HG03439 (cell line): ENCODE measurements around the gene TMEM245.

Experiments
- ATAC-seq: cut with Tn5 transposase; IDR thresholded peaks from one replicate; pipeline ENCODE4 v1.9.1; 2021; ENCODE audit warnings: mild to moderate bottlenecking, moderate library complexity; ENCODE audit not compliant: unreplicated experiment

TMEM245 gene

GRCh38 chr9:109107402-109108240 lies 12.1 kb downstream of the TMEM245 start:
- ATAC-seq, result no peak

DNA sequence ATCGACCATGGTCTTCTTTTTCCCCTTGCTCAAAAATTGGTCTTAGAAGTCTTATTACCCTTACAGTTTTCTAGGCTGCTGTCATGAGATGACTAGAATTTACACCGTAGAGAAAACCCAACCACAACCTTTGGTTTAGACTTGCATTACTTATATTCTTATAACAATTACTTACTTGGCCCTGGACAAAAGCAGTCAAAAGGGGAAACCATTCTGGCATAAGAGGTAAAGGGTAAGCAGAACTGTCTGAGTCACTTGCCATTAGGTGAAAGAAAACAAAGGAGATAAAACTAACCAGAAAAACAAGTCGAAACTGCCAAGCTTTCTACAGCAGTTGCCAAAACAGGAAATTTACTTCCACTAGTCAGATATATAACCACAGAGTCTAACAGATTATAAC lies 17.9 kb downstream of the TMEM245 start:
- peak; percentile 77 for ATAC-seq

GRCh38 chr9:109101202-109101595 lies 18.5 kb downstream of the TMEM245 start:
- ATAC-seq, result no peak

GRCh38 chr9:109100543-109101201 lies 19.1 kb downstream of the TMEM245 start:
- ATAC-seq, result no peak

GRCh38 chr9:109098960-109099308 lies 20.8 kb downstream of the TMEM245 start:
- ATAC-seq, result no peak

DNA sequence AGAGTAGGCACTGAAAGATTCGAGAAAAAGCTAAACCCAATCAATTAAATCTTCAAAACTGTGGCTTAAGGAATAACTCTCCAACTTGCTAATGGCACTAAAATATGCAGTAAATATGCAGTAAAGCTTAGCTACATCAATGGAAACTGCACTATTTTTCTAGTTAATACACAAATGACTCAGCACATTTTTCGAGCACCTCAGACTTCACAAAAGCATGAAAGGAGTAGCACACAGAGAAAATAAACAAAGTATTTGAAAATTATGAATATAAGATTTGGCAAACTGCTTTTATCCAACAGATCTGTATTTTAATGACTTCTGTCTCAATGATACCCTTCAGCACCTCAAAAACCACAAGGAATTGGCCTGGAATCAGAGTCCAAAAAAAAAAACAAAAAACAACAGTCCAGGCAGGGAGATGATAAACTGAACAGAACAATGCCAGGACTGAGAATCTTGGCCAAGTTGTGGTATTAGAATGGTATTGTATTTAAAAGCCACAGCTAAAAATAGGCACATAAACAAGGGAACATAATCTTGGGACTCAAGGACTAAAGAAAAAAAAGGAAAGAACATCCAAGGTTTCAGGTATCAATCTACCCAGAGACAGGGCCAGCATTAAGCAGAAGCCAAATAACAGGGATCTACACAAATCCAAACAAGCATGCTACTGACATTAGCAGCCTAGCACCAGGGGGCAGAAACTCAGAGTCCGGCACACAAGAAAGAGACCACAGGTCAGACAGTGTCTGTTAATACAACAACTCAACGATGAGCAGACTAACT lies 21.4 kb downstream of the TMEM245 start:
- peak; percentile 38 for ATAC-seq

DNA sequence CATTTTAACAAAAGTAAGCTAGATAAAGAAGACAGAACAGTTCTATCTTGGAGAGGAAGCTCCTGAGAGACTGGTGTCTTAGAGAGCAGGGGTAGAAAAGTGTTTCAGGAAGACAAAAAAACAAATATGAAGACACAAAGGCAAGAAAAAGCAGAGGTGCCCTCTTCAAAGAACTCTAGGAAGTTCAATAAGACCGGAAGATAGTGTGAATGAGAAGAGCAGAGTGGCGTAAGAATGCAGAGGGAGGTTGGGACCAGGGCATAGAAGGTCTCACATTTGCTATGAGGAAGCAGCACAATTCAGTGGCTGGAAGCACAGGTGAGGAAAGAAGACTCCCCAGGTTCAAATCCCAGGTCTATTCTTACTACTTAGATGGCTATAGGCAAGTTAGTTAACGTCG lies 22.6 kb downstream of the TMEM245 start:
- no peak for ATAC-seq

DNA sequence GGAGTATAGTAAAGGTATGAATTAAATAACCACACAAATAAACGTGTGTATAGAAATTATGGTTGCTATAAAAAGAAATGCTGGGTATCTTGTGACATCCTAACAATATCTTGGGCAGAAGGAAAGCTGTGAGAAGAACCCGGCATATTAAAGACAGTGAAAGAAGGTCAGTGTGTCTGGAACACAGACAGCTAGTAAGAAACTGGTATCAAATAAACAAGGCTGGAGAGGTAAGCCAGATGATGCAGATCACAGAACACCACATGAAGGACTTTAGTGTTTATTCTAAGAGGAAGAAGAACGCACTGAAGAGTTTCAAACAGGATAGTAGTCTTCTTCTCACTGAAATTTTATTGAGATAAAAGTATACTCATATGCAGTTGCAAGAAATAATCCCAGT lies 24.4 kb downstream of the TMEM245 start:
- ATAC-seq, result no peak

DNA sequence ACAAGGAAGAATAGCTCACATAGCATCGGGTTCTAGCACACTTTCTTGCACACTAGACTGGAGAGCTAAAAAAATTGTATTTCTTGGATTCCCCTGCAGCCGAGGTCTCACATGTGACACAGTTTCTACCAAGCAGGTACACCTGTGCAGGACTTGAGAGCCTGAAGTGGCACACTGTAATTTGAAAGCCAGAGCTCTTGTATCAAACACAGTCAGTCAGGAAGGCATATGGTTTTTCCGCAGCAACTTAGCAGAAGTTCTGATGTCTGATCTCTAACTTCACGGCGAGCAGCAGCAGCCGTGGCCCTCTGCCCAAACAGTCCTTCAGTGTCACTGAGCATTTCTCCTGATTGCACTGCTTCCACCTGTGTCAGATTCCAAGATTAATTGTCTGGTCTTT lies 25.5 kb downstream of the TMEM245 start:
- no peak for ATAC-seq

- no peak for ATAC-seq
Observed at GRCh38 chr9:109092587-109092986, 27.2 kb downstream of the TMEM245 start.

DNA sequence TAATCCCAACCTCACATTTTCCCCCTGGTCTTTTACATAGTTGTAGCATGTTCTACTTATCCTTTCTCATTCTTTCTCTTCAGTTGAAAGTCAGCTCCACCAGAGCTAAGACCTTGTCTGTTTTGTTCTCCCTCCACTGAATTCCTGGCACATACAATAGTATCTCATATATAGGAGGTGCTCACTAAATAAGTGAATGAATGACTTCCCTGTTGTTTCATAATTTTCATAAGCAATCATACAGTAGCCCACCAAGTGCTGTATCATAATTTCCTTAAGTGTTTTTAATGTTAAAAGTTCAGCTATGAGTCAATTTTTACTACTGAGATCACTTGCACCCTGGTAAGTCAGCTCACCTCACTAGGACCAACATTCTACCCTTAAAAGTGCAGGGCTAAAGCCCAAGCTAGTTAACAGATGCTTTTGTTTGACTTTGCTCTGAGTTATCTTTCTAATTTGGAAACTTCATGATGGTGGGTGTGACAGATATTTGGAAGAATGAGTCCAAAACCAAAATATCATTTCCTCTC lies 27.6 kb downstream of the TMEM245 start:
- no peak for ATAC-seq

DNA sequence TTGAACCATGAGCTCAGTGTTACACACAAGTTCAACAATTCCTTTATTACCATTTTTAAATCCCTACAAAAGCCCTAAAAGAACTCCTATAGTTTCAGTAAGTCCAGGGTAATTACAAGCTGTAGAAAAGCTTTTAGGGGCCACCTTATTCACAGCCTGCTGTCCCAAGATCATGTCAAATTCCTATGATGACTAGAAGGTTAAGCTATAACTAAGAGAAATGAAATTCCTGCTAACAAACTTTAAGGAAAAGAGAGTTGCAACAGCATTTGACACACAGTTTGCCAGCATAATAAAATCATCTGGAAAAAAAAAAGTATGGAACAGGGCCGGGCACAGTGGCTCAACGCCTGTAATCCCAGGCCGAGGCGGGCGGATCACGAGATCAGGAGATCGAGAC lies 31.5 kb downstream of the TMEM245 start:
- no peak for ATAC-seq

GRCh38 chr9:109087795-109088194 lies 32.0 kb downstream of the TMEM245 start:
- no peak for ATAC-seq

DNA sequence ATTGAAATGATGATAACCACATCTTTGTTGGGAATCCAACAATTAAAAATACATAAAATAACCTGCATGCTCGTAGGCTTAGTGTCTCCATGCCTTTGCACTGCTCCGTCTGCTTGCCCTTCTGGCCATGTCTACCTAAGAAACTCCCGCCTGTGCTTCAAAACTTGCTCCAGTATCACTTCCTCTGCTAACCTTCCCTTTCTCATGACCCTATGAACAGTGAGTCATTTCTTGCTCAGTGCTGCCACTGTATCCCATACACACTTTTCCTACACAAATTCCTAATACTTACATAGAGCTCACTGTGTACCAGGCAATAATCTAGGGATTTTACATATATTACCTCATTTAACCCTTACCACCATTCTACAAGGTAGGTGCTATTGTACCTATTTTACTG lies 33.5 kb downstream of the TMEM245 start:
- ATAC-seq, result peak; percentile 59

DNA sequence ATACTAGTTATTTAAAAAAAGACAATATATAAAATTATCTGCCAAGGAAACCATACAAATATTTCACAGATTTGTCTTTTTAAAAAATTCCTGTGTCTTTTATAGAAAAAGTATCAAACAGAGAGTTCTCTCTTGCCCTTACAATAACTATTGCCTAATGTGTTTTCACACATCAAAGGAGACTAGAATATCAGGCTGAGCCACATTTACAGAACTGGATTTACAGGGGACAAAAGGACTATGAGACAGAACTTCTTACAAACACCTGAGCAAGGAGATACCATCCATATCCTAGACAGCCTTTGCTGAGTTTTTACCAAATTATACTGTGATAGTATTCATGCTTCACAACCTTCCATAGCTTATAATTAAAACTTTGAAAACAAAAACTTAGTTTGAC lies 34.2 kb downstream of the TMEM245 start:
- no peak for ATAC-seq

GRCh38 chr9:109083813-109084405 lies 35.8 kb downstream of the TMEM245 start:
- no peak for ATAC-seq

GRCh38 chr9:109083141-109083540 lies 36.6 kb downstream of the TMEM245 start:
- no peak for ATAC-seq

GRCh38 chr9:109082091-109082620 lies 37.6 kb downstream of the TMEM245 start:
- ATAC-seq, result no peak

GRCh38 chr9:109074236-109074889 lies 45.4 kb downstream of the TMEM245 start:
- ATAC-seq, result no peak

DNA sequence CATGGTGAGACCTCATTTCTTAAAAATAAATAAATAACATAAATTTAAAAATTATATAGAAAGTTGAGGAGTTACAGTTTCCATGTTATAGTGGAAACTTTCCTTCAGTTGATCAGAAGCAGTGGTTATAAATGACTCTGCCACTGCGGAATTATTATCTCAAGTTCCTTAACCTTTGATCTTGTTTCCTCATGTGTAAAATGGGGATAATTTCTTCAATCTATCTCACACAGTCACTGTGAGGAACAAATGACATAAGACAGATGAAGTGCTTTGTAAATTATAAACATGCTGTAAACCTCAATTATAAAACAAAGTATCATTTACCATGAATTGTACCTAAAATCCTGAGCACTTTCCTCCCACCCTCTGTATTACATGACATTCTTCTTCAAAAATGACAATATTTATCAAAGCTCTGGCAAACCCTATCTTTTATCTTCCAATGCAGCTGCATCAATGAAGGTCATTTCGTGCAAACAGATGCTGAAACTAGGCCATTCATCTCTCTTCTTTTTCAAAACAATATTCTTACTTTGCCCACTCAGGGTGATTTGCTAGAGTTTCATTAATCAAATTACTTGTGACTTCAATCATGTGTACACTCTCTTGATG lies 46.8 kb downstream of the TMEM245 start:
- ATAC-seq, result no peak
